Heart right ventricle (tissue), 16 donors: Measurements from ENCODE around the gene LGALS4. TPM values are rescaled to one million over a fixed set of nuclear protein-coding genes. Genes with fewer than 3 reads are reported as not detected.
"Not testable (repeated sequence)": the region's sequence is repeated elsewhere in the genome, so short reads cannot be mapped to it uniquely, and the experiment has no call there.

Experiments
- ATAC-seq, 8 donors: fragments of 200-7000 bp; cut with Tn5 transposase; one replicate each; pipeline ENCODE4 v1.9.1; 2020; ENCODE audit warnings: mild to moderate bottlenecking in 8 of 8, moderate library complexity in 8 of 8, moderate number of reproducible peaks in 1 of 8
- DNase-seq, 2 donors: peaks; one replicate each; pipeline ENCODE4 v3.0.0-alpha.2; 2020
- H3K27ac ChIP-seq, 10 donors: fragments of 200-600 bp; sonication (generic) in 2 of 10; one replicate each; pipeline versions ENCODE4 v1.5.0 to v1.8.0; 2020 to 2022; ENCODE audit warnings: mild to moderate bottlenecking in 3 of 10
- H3K27me3 ChIP-seq, 7 donors: fragments of 200-600 bp; one replicate each; pipeline ENCODE4 v1.8.0; 2021 to 2022; ENCODE audit warnings: mild to moderate bottlenecking in 2 of 7
- H3K36me3 ChIP-seq, 9 donors: fragments of 200-600 bp; sonication (generic) in 1 of 9; one replicate each; pipeline versions ENCODE4 v1.5.0 to v1.8.0; 2020 to 2022; ENCODE audit warnings: mild to moderate bottlenecking in 2 of 9
- H3K4me1 ChIP-seq, 9 donors: fragments of 200-600 bp; sonication (generic) in 1 of 9; one replicate each; pipeline versions ENCODE4 v1.5.0 to v1.8.0; 2020 to 2022; ENCODE audit warnings: mild to moderate bottlenecking in 4 of 9
- H3K4me3 ChIP-seq, 10 donors: fragments of 200-600 bp; sonication (generic) in 2 of 10; one replicate each; pipeline versions ENCODE4 v1.5.0 to v1.8.0; 2020 to 2022; ENCODE audit warnings: mild to moderate bottlenecking in 7 of 10, moderate library complexity in 2 of 10
- H3K9me3 ChIP-seq, 11 donors: fragments of 200-600 bp in 10 of 11; sonication (generic) in 2 of 11; one replicate each; pipeline versions ENCODE4 v1.5.0 to v1.8.0; 2013 to 2022; ENCODE audit warnings: mild to moderate bottlenecking in 2 of 11, control low read depth in 1 of 11, moderate library complexity in 1 of 11
- WGBS, 2 donors: extraction: QIAGEN DNeasy Blood & Tissue Kit; methylation state at CpG; one replicate each; pipeline ENCODE4 v1.1.7; 2013; ENCODE audit warnings: inconsistent platforms in 1 of 2; 5-methylcytosine and 5-hydroxymethylcytosine counted together
- intact Hi-C, 10 donors: fragments of 100-400 bp; cut with DNase I; formaldehyde crosslinking; loops; one replicate each; pipeline versions ENCODE4 v1.11.1 to v1.14.2; 2022
- polyA plus RNA-seq, 2 donors: library from polyadenylated mRNA; stranded (reverse); fragments of 200-250 nt; gene quantifications; one replicate each; pipeline ENCODE4 v1.2.3, GENCODE V29; 2013
- total RNA-seq, 10 donors: library from RNA; stranded (reverse); fragmentation: NEBNext Ultra II Directional in 3 of 10; extraction: Animal tissue kit (Norgen Biotek cat#: 25700) in 3 of 10; gene quantifications; one replicate each; pipeline versions ENCODE4 v1.2.1 to v1.2.4, GENCODE V29; 2021 to 2023
- TF ChIP-seq, protein P1 (sequence below), 9 donors: fragments of 200-600 bp; sonication (generic) in 2 of 9; IDR thresholded peaks; one replicate each; pipeline versions ENCODE4 v1.5.0 to v1.8.0; 2021 to 2022; ENCODE audit warnings: antibody characterized with exemption in 9 of 9, mild to moderate bottlenecking in 5 of 9, moderate library complexity in 1 of 9
- donor health status: Arrhythmogenic right ventricular cardiomyopathy.
- donor health status: ischemic (EF 13 %, LVEDD 7.1; RV severe dilation, severe dysfunction).
- donor health status: healthy with polysubstance abuse.
- donor health status: DM: no; HTN: yes; CAD: no.
- donor health status: DM: no; HTN: no; CAD: no.
- donor health status: ischemic (EF 25% LVEDD 6.9; RV normal size, moderate dysfunction).
- donor health status: ischemic (EF 25% LVEDD 5.7; RV mildly dilated, moderate dysfunction).
- donor health status: healthy.
- donor health status: DM: yes; HTN: yes; CAD: no.
- donor health status: Ischemic cardiomyopathy.
- donor health status: ischemic (EF 35%, LVEDD 5.7; RV mildly dilated, moderate dysfunction).
- donor health status: nonischemic (EF 11% LVEDD 7.7; RV severe dilation, severe dysfunction).
- donor health status: DM: yes; HTN: yes; CAD: no.
- donor health status: PGD.
- donor health status: ischemic (EF 29% LVEDD 5.4; RV normal size, mild dysfunction).
- donor health status: nonischemic (EF 23%, LVEDD 6.1; RV moderate dilation, normal function).

The LGALS4 gene
- total and polyA plus RNA-seq, 12 donors, result 0.16 to 2.6 (median 0.81) TPM; not detected in 2

DNA sequence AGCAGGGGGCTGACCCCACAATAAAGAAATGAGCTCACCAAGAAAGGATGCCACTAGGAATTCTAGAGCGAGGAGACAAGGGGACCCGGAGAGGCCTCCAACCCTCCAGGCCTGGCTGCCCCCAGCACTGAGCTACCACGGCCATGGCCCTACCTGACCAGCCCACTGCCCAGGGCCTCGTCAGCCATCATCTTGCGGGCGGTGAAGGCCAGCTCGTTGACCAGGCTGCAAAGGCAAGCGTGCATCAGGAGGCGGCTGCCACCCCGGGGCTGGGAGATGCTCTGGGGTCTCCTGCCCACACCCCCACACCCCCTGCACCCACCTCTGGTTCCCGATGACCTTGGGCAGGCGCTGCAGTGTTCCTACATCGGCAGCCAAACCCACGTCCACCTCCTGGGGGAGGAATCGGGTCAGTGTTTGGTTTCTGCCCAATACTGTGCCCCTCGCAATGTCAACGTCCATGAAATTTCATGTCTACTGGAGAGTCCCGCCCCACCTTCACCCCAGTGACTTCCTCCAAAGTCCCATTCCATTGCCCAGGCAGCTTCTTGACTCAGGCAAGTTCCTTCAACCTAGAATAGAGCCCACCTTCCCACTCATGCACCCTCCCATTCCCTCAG, 3.5 kb upstream of the LGALS4 start:
- 93 to 97% methylated on average over 18 of the region's 18 CpGs for WGBS, 2 donors
- intact Hi-C loops, result no loop called here
- no peaks in the 10 kb centered on the region for H3K9me3 ChIP-seq
- H3K4me3 ChIP-seq, result no peak overlapping the region
- H3K27ac ChIP-seq, result no peak overlapping the region
- peaks cover 0 to 56% (median 27%) of the 10 kb centered on the region in 9 donors for H3K36me3 ChIP-seq
- ATAC-seq (no peak), DNase-seq (no peak)
- peaks cover 0 to 24% (median 12%) of the 10 kb centered on the region in 9 donors for H3K4me1 ChIP-seq
- TF ChIP-seq, protein P1, sequence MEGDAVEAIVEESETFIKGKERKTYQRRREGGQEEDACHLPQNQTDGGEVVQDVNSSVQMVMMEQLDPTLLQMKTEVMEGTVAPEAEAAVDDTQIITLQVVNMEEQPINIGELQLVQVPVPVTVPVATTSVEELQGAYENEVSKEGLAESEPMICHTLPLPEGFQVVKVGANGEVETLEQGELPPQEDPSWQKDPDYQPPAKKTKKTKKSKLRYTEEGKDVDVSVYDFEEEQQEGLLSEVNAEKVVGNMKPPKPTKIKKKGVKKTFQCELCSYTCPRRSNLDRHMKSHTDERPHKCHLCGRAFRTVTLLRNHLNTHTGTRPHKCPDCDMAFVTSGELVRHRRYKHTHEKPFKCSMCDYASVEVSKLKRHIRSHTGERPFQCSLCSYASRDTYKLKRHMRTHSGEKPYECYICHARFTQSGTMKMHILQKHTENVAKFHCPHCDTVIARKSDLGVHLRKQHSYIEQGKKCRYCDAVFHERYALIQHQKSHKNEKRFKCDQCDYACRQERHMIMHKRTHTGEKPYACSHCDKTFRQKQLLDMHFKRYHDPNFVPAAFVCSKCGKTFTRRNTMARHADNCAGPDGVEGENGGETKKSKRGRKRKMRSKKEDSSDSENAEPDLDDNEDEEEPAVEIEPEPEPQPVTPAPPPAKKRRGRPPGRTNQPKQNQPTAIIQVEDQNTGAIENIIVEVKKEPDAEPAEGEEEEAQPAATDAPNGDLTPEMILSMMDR (IDR thresholded peaks at IDR 0.05), result no peak
- no peaks in the 10 kb centered on the region for H3K27me3 ChIP-seq

DNA sequence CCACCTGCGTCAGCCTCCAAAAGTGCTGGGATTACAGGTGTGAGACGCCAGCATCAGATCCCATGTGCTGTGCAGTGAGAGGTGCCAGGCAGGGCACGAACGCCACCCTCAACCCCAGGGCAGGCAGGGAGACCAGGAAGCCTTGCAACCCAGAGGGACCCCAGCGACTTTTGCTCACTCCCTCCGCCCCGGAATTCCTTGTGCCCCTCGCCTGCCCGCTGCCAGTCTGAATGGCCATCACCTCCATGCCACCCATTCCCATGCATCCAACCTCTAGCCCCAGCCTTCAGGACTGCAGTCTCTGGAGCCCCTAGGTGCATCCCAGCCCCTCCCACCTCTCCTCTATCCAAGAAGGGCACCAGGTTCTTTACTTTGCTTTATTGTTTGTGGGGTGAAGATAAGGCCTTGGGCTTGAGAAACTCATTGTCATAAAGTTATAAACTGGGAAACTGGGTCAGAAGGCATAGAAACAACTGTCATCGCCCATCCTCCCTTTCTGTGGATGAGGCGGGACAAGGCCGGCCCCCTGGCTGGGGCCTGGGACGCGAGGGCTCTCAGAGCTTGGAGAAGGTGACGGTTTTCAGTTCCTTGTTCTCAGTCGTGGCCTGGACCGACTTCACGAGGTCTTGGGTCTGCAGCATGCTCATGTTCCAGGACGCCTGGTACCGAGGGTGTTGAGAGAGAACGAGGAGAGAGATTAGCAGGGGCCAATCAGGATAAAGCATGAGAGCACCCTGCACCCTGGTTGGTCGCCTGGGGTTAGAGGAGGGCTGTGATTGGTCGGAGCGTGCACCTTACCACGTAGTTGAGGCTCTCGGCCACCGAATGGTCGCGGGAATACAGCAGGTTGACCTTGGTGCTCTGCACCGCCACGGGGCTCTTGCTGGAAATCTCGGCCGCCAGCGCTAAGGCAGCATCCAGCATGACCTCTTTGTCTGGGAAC, 2.6 kb upstream of the LGALS4 start:
- Histone ChIP-seq H3K4me1 (peaks cover 0 to 21% (median 11%) of the 10 kb centered on the region in 9 donors), H3K27ac (no peak overlapping the region), H3K36me3 (peaks cover 0 to 52% (median 27%) of the 10 kb centered on the region in 9 donors), H3K9me3 (no peaks in the 10 kb centered on the region), H3K4me3 (no peak overlapping the region), H3K27me3 (no peaks in the 10 kb centered on the region)
- intact Hi-C loops, result no loop called here
- DNase-seq (no peak), ATAC-seq (no peak)
- TF ChIP-seq, protein P1 (IDR thresholded peaks at IDR 0.05), result no peak
- 90 to 93% methylated on average over 34 of the region's 34 CpGs for WGBS, 2 donors

DNA sequence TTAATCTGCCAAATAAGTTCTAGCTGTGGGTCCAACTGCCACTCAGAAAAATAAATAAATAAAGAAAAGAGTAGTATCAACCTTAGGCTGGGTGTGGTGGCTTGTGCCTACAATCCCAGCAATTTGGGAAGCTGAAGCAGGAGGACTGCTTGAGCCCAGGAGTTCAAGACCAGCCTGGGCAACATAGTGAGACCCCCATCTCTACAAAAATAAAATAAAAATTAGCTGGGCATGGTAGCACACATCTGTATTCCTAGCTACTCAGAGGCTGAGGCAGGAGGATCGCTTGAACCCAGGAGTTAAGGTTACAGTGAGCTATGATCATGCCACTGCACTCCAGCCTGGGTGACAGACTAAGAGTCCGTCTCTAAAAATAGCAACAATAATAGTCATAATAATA, 1.2 kb upstream of the LGALS4 start:
- intact Hi-C loops, H3K9me3 ChIP-seq: not testable (repeated sequence)
- 78 to 79% methylated on average over 2 of the region's 2 CpGs for WGBS, 2 donors

DNA sequence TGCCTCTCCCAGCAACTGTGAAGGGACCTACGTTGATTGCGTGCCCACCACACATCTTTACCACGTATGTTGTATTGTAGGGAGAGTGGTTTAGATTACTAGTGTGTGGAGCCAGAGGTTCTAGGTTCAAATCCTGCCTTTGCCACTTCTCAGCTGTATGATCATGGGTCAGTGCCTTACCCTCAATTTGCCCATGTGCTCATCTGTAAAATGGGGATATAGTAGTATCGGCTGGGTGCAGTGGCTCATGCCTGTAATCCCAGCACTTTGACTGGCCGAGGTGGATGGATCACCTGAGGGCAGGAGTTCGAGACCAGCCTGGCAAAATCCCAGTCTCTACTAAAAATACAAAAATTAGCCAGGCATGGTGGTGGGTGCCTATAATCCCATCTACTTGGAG, 578 bp upstream of the LGALS4 start:
- WGBS, 2 donors, result 90 to 95% methylated on average over 6 of the region's 6 CpGs

More for the DNA sequence above, 1.2 kb upstream of the LGALS4 start:
- ATAC-seq, H3K4me1 ChIP-seq, DNase-seq, H3K27ac ChIP-seq, H3K4me3 ChIP-seq, H3K27me3 ChIP-seq: not testable (repeated sequence)
- peaks cover 0 to 46% (median 27%) of the 10 kb centered on the region in 9 donors for H3K36me3 ChIP-seq

More for the DNA sequence above, 578 bp upstream of the LGALS4 start:
- Histone ChIP-seq H3K27ac (no peak overlapping the region), H3K4me3 (no peak overlapping the region), H3K36me3 (peaks cover 0 to 46% (median 27%) of the 10 kb centered on the region in 9 donors), H3K4me1 (peaks cover 0 to under 1% (median 0%) of the 10 kb centered on the region in 9 donors), H3K9me3 (no peaks in the 10 kb centered on the region), H3K27me3 (no peaks in the 10 kb centered on the region)
- DNase-seq (no peak), ATAC-seq (no peak)
- intact Hi-C loops, result no loop called here
- TF ChIP-seq, protein P1 (IDR thresholded peaks at IDR 0.05), result no peak
